ENCODE measurements around the gene GAD2.

GRCh38 chr10:26310361-26310760, 93.8 kb downstream of the GAD2 start:
- TF ChIP-seq CTCF (IDR thresholded peaks at IDR 0.05; ENCODE audit: low read depth, low read length) (no peak), EZH2phosphoT487 (IDR thresholded peaks at IDR 0.05; ENCODE audit: low read depth) (no peak)
